ENCODE measurements around the gene PHC3.
"Not testable (repeated sequence)": the region's sequence is repeated elsewhere in the genome, so short reads cannot be mapped to it uniquely, and the experiment has no call there.

The PHC3 gene

DNA sequence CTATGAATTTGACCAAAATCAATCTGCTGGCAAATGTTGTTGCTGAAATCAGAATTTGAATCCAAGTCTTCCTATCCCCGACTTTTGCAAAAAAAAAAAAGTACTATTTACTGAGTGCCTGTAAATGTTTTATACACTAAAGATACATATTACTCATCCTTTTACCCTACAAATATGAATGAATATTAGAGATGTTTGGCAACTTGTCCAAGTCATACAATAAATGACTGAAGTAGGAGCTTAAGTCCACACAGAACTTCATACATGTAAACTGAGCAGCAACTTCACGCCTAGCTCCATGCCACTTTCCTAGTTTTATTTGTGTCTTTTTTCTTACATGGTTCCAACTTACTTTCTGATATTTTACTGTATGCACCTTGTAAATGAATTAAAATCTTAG is 39.2 kb downstream of the PHC3 start:
- DNase-seq = no peak
- in situ Hi-C loops (cut with MboI; ENCODE audit: low pct_unique_long_range_greater_than_20kb, low sequenced_read_pairs) = no loop called here

- no peak for DNase-seq
- in situ Hi-C loops (cut with MboI; ENCODE audit: low pct_unique_long_range_greater_than_20kb, low sequenced_read_pairs) = no loop called here
Measured at GRCh38 chr3:170137986-170138385, 43.5 kb downstream of the PHC3 start.

DNA sequence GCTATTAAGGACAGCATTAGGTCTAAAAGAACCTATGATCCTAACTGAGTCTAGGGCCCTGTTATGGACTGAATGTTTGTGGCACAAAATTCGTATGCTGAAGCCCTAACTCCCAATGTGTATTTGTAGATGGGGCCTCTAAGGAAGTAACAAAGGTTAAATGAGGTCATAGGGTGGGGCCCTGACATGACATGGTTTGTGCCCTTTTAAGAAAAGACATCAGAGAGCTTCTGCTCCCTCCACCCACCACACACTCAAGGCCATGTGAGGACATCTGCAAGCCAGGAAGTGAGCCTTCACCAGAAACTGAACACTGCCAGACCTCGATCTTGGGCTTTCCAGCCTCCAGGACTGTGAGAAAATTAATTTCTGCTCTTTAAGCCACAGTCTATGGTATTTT is 49.2 kb downstream of the PHC3 start:
- in situ Hi-C loops (cut with MboI; ENCODE audit: low pct_unique_long_range_greater_than_20kb, low sequenced_read_pairs) = no loop called here
- DNase-seq = peak; percentile 95

- no peak for DNase-seq
- in situ Hi-C loops (cut with MboI; ENCODE audit: low pct_unique_long_range_greater_than_20kb, low sequenced_read_pairs) = no loop called here
Measured at GRCh38 chr3:170130532-170130931, 51.0 kb downstream of the PHC3 start.

DNA sequence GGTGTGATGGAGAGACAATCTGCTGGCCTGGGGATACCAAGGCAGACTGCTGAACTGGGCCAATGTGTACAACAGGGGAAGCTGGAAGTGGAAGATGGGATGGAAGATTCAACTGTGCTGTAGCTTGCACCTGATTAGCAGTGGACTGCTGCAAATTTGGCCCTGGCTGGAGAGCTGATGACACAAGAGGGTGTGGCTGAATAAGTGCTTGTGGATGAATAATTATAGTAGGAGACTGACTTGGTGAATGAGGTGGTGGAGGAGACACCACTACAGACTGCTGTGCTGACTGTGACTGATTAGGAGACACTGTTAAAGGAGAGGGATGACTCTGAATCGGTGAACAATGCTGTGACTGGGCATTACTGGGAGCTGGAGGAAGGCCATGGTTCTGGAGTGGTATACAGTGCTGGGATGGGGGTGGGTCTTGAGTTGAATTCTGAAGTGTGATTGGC is 52.5 kb downstream of the PHC3 start:
- DNase-seq = no peak
- in situ Hi-C loops (cut with MboI; ENCODE audit: low pct_unique_long_range_greater_than_20kb, low sequenced_read_pairs) = no loop called here

DNA sequence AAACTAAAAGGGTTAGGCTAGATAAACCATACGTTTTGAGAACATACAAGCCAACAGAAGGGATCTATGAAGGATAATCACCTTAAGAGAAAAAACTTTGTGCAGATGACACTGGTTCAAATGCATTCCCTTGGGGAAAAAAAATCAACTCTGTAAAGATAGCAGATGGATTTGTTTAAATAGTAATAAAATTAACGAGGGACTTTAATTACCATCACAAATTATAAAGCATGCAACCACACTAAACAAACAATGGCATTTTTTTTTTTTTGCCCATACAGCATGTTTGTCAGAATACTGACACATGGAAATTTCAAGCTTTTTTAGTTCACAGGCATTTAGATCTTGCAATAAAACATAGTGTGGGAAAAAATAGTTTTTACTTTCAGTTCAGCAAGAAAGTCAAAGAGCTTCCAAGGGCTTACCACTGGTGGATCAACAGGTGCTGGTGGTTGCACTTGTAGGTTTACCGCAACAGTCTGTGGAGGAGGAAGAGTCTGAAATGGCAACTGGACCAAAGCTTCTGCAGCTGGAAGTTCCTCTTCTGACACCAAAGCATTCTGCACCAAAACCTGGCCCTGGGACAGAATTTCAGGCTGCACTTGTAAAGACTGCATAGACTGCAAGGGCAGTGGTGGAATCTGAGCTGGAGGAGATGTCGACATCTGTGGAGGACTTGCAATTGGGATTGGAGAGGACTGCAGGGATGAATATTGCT is 53.1 kb downstream of the PHC3 start:
- in situ Hi-C loops (cut with MboI; ENCODE audit: low pct_unique_long_range_greater_than_20kb, low sequenced_read_pairs) = no loop called here
- peak; percentile 93 for DNase-seq

GRCh38 chr3:170117134-170117533 is 64.4 kb downstream of the PHC3 start:
- in situ Hi-C loops (cut with MboI; ENCODE audit: low pct_unique_long_range_greater_than_20kb, low sequenced_read_pairs) = no loop called here
- peak; percentile 25 for DNase-seq

GRCh38 chr3:170114165-170114564 is 67.4 kb downstream of the PHC3 start:
- in situ Hi-C loops (cut with MboI; ENCODE audit: low pct_unique_long_range_greater_than_20kb, low sequenced_read_pairs); DNase-seq: not testable (repeated sequence)

DNA sequence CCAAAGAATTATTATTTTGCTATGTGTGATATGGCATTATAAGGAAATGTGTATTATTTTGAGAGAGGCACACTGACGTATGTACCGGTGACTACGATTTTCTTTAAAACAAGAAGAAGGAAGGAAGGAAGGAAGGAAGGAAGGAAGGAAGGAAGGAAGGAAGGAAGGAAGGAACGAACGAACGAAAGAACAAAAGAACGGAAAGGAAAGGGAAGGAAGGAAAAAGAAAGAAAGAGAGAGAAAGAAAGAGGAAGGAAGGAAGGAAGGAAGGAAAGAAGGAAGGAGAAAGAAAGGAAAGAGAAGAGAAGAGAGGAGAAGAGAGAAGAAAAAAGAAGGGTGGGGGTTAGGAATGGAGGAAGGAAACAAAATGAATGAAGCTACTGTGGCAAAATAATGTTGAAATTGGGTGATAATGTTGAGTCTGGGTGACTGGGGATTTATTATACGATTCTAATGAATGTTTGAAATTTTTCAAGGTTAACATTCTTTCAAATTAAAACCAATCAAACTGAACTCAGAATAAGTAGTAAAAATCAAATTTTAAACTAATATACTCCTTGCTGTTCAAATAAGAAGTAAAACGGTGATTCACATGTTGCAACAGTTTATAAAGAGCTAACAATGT is 70.3 kb downstream of the PHC3 start:
- in situ Hi-C loops (cut with MboI; ENCODE audit: low pct_unique_long_range_greater_than_20kb, low sequenced_read_pairs) = no loop called here
- DNase-seq = no peak

DNA sequence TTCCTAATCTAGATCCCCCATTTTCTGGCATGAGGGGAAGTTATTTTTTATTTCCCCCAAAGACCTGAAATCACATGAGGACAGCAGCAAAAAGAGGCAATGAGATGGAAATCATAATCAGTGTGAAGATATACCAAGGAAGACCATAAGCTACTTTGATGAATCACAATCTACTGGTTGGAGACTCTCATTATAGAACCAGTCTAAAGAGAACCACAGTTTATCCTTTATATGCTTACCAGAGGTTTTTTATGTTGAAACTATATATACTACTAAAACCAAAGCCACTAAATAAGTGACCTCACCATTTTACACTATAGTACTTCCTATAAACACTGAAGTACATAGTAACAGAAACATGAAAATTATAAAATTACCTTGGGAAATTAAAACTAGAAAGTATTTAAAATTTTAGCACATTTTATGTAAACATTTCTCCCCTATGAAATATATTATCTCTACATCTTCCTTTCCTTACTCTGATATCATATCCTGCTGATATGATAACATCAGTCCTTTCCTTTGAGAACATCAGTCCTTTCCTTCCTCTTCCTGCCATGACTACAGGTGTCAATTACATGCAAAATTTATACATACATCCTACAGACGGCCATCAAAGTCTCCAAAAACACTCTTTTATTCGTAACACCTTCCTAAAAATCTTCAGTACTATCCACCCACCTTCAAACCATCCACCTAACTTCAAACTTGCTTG is 71.8 kb downstream of the PHC3 start:
- DNase-seq = no peak
- in situ Hi-C loops (cut with MboI; ENCODE audit: low pct_unique_long_range_greater_than_20kb, low sequenced_read_pairs) = no loop called here

DNA sequence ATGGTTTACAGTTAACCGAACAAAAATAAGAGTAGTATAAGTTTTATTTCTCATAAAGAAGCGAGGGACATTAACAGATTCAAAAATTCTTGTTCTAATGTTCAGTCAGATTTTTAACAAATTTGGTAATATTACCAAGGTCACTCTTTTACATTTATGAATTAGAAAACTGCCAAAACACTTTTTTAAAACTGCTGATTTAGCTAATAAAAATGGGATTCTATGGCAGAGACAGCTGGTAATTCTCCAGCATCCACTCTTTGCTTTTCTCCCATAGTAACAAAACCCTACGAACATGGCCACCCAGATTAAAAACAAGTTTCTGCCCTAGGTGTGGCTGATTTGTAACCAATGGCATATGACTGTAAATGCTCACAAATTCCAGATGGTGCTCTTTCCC is 72.6 kb downstream of the PHC3 start:
- in situ Hi-C loops (cut with MboI; ENCODE audit: low pct_unique_long_range_greater_than_20kb, low sequenced_read_pairs) = no loop called here
- DNase-seq = no peak

GRCh38 chr3:170107941-170108340 is 73.6 kb downstream of the PHC3 start:
- in situ Hi-C loops (cut with MboI; ENCODE audit: low pct_unique_long_range_greater_than_20kb, low sequenced_read_pairs) = no loop called here
- no peak for DNase-seq

- in situ Hi-C loops (cut with MboI; ENCODE audit: low pct_unique_long_range_greater_than_20kb, low sequenced_read_pairs) = no loop called here
- DNase-seq = no peak
Measured at GRCh38 chr3:170102431-170102830, 79.1 kb downstream of the PHC3 start.

DNA sequence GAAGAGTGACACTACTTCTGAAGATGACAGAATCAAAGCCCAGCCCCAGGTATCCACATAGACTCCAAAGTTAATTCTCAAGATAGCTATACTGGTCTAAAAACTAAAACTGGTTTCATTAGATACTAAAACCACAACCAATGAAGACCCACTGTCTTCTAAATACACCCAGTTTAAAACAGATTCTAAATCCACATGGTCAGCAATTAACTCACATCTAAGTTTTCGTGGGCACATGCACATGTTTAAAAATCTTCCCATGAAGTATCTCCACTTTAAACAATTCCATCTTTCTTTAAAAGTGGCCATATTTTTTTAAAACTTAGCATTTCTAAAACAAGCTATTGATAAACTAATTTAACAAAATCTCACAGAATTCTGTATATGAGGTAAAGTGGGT is 80.6 kb downstream of the PHC3 start:
- in situ Hi-C loops (cut with MboI; ENCODE audit: low pct_unique_long_range_greater_than_20kb, low sequenced_read_pairs) = no loop called here
- DNase-seq = no peak

- in situ Hi-C loops (cut with MboI; ENCODE audit: low pct_unique_long_range_greater_than_20kb, low sequenced_read_pairs) = no loop called here
- DNase-seq = no peak
Measured at GRCh38 chr3:170098753-170099152, 82.8 kb downstream of the PHC3 start.

DNA sequence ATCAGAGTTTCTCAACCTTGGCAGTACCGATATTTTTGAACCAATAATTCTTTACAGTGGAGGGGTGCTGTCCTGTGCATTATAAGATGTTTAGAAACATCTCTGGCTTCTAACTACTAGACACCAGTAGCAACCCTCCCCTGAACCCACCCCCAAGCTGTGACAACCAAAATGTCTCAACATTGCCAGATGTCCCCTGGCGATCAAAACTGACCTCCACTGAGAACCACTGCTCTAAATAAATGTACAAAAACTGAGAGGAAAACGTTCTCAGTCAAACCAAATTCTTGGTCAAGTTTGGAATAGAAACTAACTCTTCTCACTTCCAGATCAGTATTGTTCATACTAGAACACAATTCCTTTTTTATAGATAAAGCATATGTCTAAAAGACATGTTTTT is 85.2 kb downstream of the PHC3 start:
- in situ Hi-C loops (cut with MboI; ENCODE audit: low pct_unique_long_range_greater_than_20kb, low sequenced_read_pairs) = no loop called here
- no peak for DNase-seq

GRCh38 chr3:170095771-170096170 is 85.8 kb downstream of the PHC3 start:
- in situ Hi-C loops (cut with MboI; ENCODE audit: low pct_unique_long_range_greater_than_20kb, low sequenced_read_pairs) = no loop called here
- DNase-seq = no peak

GRCh38 chr3:170092907-170093306 is 88.6 kb downstream of the PHC3 start:
- DNase-seq = peak; percentile 32
- in situ Hi-C loops (cut with MboI; ENCODE audit: low pct_unique_long_range_greater_than_20kb, low sequenced_read_pairs) = no loop called here

- in situ Hi-C loops (cut with MboI; ENCODE audit: low pct_unique_long_range_greater_than_20kb, low sequenced_read_pairs) = no loop called here
- no peak for DNase-seq
Measured at GRCh38 chr3:170090601-170090981, 90.9 kb downstream of the PHC3 start.

- in situ Hi-C loops (cut with MboI; ENCODE audit: low pct_unique_long_range_greater_than_20kb, low sequenced_read_pairs) = no loop called here
- DNase-seq = no peak
Measured at GRCh38 chr3:170089862-170090600, 91.5 kb downstream of the PHC3 start.

Data from KBM-7 (cell line).